ENCODE results near the gene GNAZ.

DNA sequence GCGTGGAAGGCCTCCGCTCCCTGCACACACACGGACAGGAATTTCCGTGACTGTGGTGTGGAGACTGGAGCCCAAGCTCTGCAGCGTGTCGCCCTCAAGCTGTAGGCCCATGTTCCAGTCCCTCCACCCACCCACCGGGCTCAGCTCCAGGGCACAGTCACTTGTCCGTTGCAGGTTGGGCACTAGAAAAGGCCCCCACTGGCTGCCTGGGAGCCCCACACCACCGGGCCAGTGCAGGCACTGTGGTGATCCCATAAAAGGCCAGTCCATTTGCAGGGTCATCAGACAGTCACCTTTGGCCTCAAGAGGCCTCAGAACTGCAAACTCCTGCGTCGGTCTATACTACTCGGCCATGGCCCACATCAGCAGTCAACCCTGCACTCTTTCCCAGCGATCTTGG is 91.3 kb downstream of the GNAZ start:
- TF ChIP-seq TAF1 (IDR thresholded peaks at IDR 0.05; ENCODE audit: low read depth) (no peak), EP300 (conservative IDR thresholded peaks at IDR 0.05; ENCODE audit: poor library complexity, severe bottlenecking) (no peak), EZH2 (IDR thresholded peaks at IDR 0.05; ENCODE audit: borderline replicate concordance, insufficient read depth, low read length, poor library complexity, severe bottlenecking) (no peak), POLR2AphosphoS5 (IDR thresholded peaks at IDR 0.05) (no peak), MXI1 (conservative IDR thresholded peaks at IDR 0.05; ENCODE audit: poor library complexity, severe bottlenecking) (no peak), RAD21 (conservative IDR thresholded peaks at IDR 0.05) (no peak)
- TF ChIP-seq, protein P1, sequence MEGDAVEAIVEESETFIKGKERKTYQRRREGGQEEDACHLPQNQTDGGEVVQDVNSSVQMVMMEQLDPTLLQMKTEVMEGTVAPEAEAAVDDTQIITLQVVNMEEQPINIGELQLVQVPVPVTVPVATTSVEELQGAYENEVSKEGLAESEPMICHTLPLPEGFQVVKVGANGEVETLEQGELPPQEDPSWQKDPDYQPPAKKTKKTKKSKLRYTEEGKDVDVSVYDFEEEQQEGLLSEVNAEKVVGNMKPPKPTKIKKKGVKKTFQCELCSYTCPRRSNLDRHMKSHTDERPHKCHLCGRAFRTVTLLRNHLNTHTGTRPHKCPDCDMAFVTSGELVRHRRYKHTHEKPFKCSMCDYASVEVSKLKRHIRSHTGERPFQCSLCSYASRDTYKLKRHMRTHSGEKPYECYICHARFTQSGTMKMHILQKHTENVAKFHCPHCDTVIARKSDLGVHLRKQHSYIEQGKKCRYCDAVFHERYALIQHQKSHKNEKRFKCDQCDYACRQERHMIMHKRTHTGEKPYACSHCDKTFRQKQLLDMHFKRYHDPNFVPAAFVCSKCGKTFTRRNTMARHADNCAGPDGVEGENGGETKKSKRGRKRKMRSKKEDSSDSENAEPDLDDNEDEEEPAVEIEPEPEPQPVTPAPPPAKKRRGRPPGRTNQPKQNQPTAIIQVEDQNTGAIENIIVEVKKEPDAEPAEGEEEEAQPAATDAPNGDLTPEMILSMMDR (IDR thresholded peaks at IDR 0.05; ENCODE audit: poor library complexity, severe bottlenecking): no peak
- TF ChIP-seq, protein P2, sequence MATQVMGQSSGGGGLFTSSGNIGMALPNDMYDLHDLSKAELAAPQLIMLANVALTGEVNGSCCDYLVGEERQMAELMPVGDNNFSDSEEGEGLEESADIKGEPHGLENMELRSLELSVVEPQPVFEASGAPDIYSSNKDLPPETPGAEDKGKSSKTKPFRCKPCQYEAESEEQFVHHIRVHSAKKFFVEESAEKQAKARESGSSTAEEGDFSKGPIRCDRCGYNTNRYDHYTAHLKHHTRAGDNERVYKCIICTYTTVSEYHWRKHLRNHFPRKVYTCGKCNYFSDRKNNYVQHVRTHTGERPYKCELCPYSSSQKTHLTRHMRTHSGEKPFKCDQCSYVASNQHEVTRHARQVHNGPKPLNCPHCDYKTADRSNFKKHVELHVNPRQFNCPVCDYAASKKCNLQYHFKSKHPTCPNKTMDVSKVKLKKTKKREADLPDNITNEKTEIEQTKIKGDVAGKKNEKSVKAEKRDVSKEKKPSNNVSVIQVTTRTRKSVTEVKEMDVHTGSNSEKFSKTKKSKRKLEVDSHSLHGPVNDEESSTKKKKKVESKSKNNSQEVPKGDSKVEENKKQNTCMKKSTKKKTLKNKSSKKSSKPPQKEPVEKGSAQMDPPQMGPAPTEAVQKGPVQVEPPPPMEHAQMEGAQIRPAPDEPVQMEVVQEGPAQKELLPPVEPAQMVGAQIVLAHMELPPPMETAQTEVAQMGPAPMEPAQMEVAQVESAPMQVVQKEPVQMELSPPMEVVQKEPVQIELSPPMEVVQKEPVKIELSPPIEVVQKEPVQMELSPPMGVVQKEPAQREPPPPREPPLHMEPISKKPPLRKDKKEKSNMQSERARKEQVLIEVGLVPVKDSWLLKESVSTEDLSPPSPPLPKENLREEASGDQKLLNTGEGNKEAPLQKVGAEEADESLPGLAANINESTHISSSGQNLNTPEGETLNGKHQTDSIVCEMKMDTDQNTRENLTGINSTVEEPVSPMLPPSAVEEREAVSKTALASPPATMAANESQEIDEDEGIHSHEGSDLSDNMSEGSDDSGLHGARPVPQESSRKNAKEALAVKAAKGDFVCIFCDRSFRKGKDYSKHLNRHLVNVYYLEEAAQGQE (IDR thresholded peaks at IDR 0.05; ENCODE audit: borderline replicate concordance): no peak
